IPS-NIHi7 (cell line): ENCODE results near the gene COMT.

Experiments
- DNase-seq: peaks from one replicate; pipeline ENCODE4 v3.0.0; 2012; ENCODE audit warnings: mixed read lengths; ENCODE audit errors: extremely low spot score

The COMT gene

DNA sequence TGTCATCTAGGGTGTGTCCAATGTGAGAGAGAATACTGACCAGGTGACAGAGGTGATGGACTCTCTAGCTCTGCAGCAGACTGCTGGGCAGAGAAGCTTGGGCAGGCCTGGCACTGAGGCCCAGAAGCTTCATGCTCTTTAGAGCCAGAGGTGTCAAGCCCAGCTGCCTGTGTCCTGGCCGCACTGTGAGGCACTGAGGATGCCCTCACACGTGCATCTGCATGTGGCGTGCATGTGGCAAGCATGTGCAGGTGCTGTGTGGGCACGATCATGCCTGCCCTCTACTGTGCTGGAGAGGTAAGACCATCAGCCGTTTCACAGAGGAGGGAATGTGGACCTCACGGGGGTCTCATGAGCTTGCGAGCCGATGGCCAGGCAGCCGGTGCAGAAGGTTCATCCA is 15.9 kb downstream of the COMT start:
- DNase-seq, result no peak

DNA sequence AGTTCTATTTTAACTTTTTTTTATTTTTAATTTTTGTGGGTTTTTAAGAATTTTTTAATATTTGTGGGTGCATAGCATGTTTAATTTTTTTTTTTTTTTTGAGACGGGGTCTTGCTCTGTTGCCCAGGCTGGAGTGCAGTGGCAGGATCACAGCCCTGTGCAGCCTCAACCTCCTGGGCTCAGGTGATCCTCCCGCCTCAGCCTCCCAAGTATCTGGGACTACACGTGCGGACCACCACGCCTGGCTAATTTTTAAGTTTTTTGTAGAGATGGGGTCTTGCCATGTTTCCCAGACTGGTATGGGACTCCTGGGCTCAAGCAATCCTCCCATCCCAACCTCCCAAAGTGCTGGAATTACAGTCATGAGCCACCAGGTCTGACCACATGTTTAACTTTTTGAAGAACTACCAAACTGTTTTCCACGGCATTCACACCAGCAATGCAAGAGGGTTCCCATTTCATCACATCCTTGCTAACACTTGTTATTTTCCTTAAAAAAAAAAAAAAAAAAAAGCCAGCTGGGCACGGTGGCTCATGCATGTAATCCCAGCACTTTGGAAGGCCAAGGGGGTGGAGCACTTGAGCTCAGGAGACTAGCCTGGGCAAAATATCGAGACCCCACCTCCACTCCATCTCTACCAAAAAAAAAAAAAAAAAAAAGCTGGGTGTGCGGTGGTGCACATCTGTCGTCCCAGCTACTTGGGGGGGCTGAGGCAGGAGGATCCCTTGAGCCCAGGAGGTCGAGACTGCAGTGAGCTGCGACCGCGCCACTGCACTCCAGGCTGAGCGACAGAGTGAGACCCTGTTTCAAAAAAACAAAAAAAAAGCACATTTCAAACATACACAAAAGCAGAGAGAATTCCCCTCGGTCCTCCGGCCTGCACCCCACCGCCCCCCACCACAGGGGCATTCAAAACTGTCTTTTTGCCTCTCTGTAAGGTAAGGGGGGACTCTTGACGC is 16.8 kb downstream of the COMT start:
- no peak for DNase-seq

DNA sequence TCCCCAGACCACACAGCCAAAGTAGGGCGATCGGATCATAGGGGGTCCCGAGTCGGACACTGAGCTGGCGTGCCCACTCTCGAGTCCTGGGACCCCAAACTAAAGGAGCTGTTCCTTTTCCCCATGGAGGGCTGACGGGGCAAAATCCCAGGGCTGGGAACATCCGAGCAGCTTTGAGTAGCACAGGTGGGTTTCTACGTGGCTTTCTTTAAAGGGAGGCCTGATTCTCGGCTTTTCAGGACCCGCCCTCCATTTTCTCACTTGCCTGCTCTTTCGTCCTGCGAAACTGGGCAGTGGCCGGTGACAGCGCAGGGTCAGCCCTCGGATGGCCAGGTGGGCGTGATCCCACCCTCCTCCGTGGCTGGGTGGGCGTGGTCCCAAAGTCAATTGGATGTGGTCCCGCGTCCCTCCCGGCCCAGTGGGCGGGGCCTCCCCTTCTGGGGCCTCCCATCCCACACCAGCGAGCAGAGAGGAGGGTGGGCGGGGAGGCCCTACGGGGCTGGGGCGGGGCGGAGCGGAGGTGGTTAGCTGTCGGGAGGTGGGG is 17.5 kb downstream of the COMT start:
- DNase-seq, result peak; percentile 97

DNA sequence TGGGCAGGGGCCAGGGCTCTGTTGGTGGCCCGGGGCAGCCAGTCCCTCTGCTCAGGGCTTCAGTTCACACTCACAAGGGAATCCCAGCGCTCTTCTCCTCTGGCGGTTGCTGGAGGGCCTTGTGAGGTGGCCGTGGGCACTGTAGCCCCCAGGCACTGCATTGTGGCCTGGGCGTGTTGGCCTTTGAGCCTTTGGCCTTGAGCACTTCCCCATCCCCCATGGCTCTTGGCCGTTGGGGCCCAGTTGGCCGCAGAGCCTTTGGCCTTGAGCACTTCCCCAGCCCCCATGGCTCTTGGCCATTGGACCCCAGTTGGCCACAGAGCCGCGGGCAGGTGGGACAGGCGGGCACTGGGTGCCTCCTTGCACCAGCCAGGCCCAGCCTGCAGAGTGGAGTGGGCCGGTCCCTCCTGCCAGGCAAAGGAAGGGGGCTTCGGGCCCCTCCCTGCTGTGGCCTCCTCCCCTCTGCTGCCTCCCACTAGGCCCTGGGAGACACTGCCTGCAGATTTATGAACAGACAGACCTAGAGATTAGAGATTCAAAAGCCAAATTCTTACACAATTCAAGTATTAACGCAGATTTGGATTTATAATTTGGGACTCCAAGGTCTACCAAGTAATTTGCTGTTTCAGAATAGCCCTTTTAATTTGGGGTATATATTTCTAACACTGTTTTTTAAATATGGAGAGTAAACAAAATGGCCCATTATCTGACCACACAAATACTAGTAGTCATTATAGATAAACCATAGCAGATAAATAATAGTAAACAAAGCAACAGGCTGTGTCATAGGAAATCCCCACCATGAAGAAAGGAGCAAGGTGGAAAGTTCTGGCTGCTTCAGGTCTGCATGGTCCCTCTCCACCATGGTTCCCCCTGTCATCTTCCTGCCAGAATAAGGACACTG is 18.3 kb downstream of the COMT start:
- no peak for DNase-seq

DNA sequence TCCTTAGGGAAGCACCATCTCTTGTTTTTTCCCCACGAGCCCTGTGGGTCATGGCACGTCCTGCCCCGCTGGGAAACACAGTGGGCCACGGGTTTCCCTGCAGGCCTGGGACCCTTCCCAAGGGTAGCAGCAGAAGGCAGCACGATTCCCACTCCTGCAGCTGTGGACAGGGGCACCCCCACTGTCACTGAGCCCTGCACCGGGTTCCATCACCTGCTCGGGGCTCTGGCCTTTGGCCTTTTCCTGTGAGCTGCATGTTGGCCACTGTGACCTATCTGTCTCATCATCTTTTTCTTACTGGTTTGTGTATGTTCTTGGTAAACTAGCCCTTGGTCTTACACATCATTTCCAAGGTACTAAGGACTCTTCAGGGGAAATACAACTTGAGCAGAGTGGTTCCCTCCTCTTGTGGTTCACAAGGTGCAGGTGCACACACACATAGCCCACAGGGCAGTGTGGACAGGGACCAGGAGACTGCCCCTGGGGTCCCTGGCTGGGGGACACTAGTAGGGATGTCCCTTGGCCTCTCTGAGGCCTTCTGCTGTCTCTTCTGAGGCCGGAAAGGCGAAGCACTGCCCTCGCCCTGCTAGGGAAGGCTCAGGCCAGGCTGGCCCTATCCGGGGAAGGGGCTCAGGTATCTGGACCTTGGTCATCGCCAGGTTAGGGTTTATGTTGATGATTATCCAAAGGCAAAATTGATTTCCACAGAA is 19.1 kb downstream of the COMT start:
- no peak for DNase-seq

DNA sequence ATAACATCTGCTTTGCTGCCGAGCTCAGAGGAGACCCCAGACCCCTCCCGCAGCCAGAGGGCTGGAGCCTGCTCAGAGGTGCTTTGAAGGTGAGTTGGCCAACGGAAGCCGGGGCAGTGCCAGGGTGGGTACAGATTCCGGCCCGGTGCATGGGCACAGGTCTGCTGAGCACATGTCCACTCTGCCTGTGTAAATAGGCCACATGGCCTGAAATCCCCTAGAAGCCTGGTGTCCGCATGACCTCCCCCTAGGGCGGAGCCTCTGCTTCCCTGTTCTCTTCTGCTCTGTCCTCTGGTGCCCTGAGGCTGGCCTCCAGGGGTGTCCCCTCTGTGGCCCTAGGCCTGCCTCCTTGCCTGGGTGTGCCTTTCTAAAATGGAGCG is 19.6 kb downstream of the COMT start:
- DNase-seq, result no peak

DNA sequence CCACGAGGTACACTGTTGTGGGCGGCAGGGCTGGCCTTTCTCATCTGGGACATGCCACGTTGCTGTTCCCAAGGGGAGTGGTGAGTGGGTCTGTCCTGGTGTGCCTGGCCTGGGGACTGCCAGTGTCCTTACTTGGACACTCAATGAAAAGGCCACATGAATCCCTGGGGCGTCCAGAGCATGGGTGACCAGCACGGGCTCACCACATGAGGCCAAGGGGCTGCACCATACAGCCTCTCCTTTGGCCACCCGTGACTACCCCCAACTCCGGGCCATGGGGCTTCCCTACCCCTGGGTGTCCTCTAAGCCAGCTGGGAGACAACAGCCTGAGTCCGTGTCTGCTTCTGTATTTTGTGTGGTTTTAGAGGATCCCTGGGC is 20.3 kb downstream of the COMT start:
- no peak for DNase-seq

DNA sequence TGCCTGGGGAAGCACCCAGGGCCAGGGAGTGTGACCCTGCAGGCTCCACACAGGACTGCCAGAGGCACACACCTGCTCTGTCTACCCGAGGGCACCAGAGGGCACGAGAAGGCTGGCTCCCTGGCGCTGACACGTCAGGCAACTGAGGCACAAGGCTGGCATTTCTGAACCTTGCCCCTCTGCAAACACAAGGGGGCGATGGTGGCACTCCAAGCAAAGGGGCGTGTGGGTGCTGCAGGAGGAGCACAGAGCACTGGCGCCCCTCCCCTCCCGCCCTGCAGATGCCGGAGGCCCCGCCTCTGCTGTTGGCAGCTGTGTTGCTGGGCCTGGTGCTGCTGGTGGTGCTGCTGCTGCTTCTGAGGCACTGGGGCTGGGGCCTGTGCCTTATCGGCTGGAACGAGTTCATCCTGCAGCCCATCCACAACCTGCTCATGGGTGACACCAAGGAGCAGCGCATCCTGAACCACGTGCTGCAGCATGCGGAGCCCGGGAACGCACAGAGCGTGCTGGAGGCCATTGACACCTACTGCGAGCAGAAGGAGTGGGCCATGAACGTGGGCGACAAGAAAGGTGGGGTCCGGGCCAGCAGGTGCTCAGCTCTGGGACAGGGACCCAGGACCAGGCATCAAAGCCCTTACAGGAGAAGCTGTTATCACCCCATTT is 20.8 kb downstream of the COMT start:
- DNase-seq, result peak; percentile 90

DNA sequence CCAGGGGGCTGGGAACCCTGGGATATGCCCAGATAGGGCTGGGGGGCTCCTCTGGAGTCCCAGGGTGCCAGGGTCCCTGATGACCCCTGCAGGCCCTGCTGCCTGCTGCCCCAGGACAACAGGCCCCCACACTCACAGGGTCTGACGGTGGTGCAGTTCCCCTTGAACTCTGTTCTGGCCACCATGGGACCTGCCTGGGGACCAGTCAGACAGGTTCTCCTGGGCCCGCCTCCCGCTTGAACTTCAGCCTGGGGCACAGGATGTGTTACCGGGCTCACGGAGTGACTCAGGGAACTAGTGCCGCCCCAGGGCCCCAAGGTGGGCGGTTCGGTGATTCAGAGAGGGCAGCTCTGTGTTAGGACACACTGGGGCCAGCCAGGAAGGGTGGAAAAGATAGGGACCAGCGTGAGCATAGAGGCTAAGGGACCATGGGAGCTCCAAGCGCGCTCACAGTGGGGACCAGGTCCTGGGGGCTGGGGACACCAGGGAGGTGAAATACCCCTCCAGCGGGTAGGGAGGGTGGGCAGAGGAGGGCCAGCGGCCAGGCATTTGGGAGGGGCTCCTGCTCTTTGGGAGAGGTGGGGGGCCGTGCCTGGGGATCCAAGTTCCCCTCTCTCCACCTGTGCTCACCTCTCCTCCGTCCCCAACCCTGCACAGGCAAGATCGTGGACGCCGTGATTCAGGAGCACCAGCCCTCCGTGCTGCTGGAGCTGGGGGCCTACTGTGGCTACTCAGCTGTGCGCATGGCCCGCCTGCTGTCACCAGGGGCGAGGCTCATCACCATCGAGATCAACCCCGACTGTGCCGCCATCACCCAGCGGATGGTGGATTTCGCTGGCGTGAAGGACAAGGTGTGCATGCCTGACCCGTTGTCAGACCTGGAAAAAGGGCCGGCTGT is 21.6 kb downstream of the COMT start:
- peak; percentile 74 for DNase-seq

DNA sequence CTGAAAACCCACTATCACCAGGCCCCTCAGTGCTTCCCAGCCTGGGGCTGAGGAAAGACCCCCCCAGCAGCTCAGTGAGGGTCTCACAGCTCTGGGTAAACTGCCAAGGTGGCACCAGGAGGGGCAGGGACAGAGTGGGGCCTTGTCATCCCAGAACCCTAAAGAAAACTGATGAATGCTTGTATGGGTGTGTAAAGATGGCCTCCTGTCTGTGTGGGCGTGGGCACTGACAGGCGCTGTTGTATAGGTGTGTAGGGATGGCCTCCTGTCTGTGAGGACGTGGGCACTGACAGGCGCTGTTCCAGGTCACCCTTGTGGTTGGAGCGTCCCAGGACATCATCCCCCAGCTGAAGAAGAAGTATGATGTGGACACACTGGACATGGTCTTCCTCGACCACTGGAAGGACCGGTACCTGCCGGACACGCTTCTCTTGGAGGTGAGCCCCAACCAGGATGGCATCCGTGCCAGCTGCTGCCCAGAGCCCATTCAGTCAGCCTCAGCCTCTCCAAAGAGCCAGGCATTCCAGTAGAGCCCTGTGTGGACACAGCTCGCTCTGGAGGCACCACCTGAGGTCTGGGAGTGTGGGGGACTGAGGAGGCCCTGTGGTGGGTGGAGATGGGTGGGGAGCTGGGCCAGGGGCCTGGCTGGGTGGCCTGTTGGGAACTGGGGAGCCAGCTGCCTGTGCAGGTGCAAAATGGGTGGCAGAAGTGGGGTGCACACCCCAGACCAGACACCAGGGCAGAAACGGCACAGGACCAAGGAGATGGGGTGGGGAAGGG is 22.5 kb downstream of the COMT start:
- DNase-seq, result no peak

DNA sequence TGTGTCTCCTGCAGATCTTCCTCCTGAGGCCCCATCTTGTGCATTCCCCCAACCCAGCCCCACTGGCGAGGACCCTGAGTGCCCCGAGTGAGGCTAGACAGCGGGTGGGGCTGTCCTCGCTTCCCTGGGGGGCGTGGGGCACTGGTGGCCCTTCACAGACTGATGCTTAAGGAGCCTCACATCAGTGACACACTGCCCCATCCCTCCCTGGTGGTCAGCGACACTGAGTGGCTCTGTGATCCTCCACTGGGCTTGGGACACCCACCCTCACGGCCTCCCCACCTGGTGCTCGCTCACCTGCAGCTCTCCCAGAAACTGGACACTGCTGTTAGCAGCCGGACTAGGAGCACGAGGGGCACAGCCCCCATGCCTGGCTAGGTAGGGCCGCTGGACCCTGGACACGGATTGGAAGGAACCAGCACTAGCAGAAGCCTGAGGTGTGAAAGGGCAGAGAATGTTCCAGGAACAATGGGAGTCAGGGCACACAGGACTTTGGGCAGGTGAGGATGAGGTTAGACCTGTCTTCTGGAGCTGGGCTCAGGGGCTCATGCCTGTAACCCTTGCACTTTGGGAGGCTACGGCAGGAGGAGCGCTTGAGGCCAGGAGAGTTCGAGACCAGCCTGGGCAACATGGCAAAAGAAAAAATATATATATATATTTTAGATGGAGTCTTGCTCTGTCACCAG is 23.3 kb downstream of the COMT start:
- no peak for DNase-seq

DNA sequence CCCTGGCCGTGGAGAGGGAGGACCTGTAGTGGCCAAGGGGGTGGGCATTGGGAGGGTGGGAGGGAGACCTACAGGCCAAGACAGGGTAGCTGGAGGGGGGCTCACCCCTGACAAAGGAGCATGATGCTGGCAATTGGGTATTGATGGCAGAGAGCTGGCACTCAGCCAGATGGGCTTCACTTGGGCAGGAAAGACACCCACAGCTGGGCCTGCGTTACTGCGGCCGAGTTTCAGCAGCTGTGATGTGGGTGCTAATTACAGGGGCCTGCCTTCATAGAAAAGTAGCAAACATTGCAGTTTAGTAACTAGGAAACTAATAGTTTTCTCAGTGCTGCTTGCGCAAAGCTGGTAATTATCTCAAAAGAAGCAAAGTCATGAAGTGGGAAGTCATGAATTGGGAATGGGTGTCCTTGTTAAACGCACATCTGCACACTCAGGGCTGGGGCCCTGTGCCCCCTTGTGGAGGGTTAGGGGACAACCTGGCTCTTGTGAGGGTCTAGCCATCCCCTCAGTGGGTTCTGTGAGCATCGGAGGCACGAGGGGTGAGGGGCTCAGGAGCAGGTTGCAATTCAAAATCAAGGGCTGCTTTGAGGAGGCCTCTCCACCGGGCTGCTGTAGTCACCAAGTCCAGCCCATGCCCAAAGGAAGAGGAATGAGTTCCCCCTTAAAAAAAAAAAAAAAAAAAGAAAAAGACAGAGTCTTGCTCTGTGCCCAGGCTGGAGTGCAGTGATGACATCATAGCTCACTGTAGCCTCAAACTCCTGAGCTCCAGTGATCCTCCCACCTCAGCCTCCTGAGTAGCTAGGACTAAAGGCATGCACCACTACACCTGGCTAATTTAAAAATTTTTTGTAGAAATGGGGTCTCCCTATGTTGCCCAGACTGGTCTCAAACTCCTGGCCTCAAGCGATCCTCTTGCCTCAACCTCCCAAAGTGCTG is 24.5 kb downstream of the COMT start:
- DNase-seq, result peak; percentile 65

DNA sequence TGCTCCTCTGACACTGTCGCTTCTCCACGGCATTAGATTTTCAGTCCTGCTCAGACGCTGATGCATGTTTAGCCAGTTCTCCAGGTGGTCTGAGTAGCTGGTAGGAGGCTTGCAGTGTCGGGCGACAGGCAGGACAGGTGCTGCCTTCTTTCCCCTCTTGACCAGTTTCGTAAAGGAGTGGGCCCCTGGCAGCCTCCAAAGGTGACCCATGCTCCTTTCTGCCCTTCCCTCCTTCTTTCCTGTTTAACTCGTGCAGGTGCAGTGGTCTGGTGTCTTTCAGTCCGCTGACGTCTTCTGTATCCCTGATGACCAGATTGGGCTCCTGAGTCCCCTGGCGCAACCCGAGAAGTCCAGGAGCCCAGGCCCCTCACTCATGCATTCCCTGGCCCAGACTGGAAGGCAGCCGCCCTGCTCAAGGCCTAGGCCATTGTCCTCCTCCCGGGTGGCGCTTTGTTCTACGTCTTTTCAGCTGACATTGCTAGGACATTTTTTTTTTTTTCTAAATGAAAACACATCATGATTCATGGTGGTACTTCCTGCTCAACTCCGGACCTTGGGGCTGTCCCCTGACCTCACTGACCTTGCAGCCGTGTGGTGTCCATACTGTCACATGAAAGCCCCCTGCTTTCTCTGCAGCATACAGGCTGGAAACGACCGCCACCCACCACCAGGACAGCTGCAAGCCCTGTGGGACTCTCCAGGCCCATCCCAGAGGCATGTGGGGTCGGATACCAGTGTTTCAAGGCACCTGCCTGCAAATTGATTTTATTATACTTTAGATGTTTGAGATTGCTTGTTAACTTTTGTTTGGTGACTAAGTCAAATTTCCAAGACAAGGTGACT is 25.6 kb downstream of the COMT start:
- no peak for DNase-seq

DNA sequence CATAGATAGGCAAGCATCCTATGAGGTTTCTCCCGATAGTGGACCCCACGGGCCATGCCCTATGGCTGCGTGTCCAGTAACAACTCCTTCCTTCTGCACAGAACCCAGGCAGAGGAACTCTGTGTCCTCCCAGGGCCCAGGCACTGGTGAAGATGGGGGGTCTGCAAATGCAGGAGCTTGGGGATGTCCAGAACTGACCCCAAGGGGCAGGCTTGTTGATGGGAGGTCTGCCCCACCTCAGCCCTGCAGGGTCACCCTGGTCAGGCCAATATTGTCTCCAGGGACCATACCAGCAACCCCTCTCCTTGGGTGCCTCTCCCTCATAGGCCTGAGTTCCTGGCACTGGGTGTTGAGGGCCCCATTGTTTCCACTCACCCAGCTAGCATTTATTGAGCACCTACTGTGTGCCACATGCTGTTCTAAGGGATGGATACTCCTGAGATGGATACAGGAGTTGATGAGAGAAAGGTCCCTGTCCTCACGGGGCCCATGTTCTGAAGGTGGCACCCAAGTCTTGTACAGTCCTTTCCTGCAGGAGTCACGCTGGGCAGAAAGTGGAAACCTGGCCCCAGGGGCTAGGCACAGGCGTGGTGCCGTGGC is 26.4 kb downstream of the COMT start:
- DNase-seq, result no peak

DNA sequence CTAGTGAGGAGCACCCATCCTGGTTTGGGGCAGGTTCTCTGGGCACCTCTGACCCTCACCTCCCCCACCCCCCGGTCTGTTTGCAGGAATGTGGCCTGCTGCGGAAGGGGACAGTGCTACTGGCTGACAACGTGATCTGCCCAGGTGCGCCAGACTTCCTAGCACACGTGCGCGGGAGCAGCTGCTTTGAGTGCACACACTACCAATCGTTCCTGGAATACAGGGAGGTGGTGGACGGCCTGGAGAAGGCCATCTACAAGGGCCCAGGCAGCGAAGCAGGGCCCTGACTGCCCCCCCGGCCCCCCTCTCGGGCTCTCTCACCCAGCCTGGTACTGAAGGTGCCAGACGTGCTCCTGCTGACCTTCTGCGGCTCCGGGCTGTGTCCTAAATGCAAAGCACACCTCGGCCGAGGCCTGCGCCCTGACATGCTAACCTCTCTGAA is 26.9 kb downstream of the COMT start:
- no peak for DNase-seq
